Psoas muscle (tissue), 8 donors: ENCODE results near the gene COL25A1. TPM values are rescaled to one million over a fixed set of nuclear protein-coding genes. Genes with fewer than 3 reads are reported as not detected.

ENCODE experiments used
- ATAC-seq, 4 donors: fragments of 200-7000 bp; cut with Tn5 transposase; one replicate each; pipeline ENCODE4 v1.9.1; 2020; ENCODE audit warnings: moderate library complexity in 3 of 4, mild to moderate bottlenecking in 2 of 4
- DNase-seq, 2 donors: peaks; one replicate each; pipeline ENCODE4 v3.0.0-alpha.2; 2020
- H3K27ac ChIP-seq: fragments of 200-600 bp; one replicate; pipeline ENCODE4 v1.8.0; 2022
- H3K27me3 ChIP-seq, 3 donors: fragments of 200-600 bp in 1 of 3; one replicate each; pipeline versions ENCODE4 v1.6.1 to v1.8.0; 2013 to 2022; ENCODE audit warnings: low read length in 2 of 3, mild to moderate bottlenecking in 2 of 3, moderate library complexity in 1 of 3; ENCODE audit not compliant: insufficient read depth in 3 of 3
- H3K36me3 ChIP-seq, 2 donors: fragments of 200-600 bp in 1 of 2; one replicate each; pipeline versions ENCODE4 v1.6.1 to v1.8.0; 2013 to 2022; ENCODE audit warnings: low read depth in 1 of 2, mild to moderate bottlenecking in 1 of 2, moderate library complexity in 1 of 2; ENCODE audit not compliant: insufficient read depth in 1 of 2
- H3K4me1 ChIP-seq: fragments of 200-600 bp; one replicate; pipeline ENCODE4 v1.8.0; 2022
- H3K4me3 ChIP-seq: fragments of 200-600 bp; one replicate; pipeline ENCODE4 v1.8.0; 2022; ENCODE audit warnings: mild to moderate bottlenecking
- H3K9me3 ChIP-seq: fragments of 200-600 bp; one replicate; pipeline ENCODE4 v1.8.0; 2022
- CTCF ChIP-seq: fragments of 200-600 bp; IDR thresholded peaks from one replicate; pipeline ENCODE4 v1.8.0; 2022; ENCODE audit warnings: antibody characterized with exemption
- WGBS, 3 donors: extraction: QIAGEN DNeasy Blood & Tissue Kit; methylation state at CpG; one replicate each; pipeline versions ENCODE4 v1.1.6 to v1.1.7; 2013; 5-methylcytosine and 5-hydroxymethylcytosine counted together
- intact Hi-C, 2 donors: fragments of 100-400 bp; cut with DNase I; formaldehyde crosslinking; loops; one replicate each; pipeline versions ENCODE4 v1.11.0 to v1.14.2; 2022
- polyA plus RNA-seq, 3 donors: library from polyadenylated mRNA; stranded (reverse); fragments of 200-250 nt; gene quantifications; one replicate each; pipeline ENCODE4 v1.2.3, GENCODE V29; 2013
- total RNA-seq, 4 donors: library from RNA; stranded (reverse); fragmentation: NEBNext Ultra II Directional in 2 of 4; extraction: Animal tissue kit (Norgen Biotek cat#: 25700) in 2 of 4; gene quantifications; one replicate each; pipeline versions ENCODE4 v1.2.1 to v1.2.4, GENCODE V29; 2021 to 2023
- donor health status: healthy with polysubstance abuse.
- donor health status: DM: no; HTN: no; CAD: no; lungs with moderate emphysema.
- donor health status: Bipolar disorder and iron deficiency.
- donor health status: healthy.
- donor health status: DM: yes; HTN: yes; CAD: no.
- donor health status: DM: no; HTN: no; CAD: no.
- donor health status: DM: no; HTN: no; CAD: no.
- donor health status: DM: yes; HTN: yes; CAD: no.

The COL25A1 gene
- total and polyA plus RNA-seq, 7 donors, result 0.14 to 1.5 (median 0.36) TPM

DNA sequence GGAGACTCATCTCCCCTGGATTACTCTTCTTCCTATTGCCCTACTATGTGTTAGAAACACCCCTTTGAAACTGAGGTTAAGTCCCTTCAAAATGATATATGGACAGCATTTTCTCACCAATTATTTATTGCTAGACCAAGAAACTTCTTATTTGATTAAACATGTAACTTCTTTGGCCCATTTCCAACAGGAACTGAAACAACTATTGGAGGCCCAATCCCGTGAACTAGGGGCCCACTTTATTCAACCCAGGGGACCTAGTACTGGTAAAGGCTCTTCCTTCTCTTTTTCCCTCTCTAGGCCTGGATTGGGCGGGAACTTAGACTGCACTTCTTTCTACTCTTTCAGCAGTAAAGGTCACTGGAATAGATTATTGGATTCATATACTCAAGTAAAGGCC, 16.7 kb upstream of the COL25A1 start:
- intact Hi-C loops, result no loop called here
- peaks cover 0 to 2% (median 0%) of the 10 kb centered on the region in 3 donors for H3K27me3 ChIP-seq
- 64 to 72% (median 71%) methylated on average over 2 of the region's 2 CpGs for WGBS, 3 donors
- TF ChIP-seq CTCF, result no peak
- H3K4me1 ChIP-seq, result peaks cover 5% of the 10 kb centered on the region
- no peak for DNase-seq
- H3K9me3 ChIP-seq, result no peaks in the 10 kb centered on the region
- ATAC-seq, result no peak
- no peak overlapping the region for H3K27ac ChIP-seq
- H3K36me3 ChIP-seq, result no peaks in the 10 kb centered on the region
- no peak overlapping the region for H3K4me3 ChIP-seq

- TF ChIP-seq CTCF, result no peak
- no peak overlapping the region for H3K27ac ChIP-seq
- ATAC-seq (no peak), DNase-seq (no peak)
- 86 to 95% (median 89%) methylated on average over 2 of the region's 2 CpGs for WGBS, 3 donors
- H3K9me3 ChIP-seq, result peaks cover 5% of the 10 kb centered on the region
- no peaks in the 10 kb centered on the region for H3K36me3 ChIP-seq
- no peak overlapping the region for H3K4me3 ChIP-seq
- H3K27me3 ChIP-seq, result no peaks in the 10 kb centered on the region
- intact Hi-C loops, result no loop called here
- peaks cover 8% of the 10 kb centered on the region for H3K4me1 ChIP-seq
These were observed 13.4 kb upstream of the COL25A1 start for GRCh38 chr4:109315818-109316217.

- DNase-seq, result no peak
- no peaks in the 10 kb centered on the region for H3K27me3 ChIP-seq
- H3K4me3 ChIP-seq, result no peak overlapping the region
- ATAC-seq, result no peak
- TF ChIP-seq CTCF, result no peak
- intact Hi-C loops, result no loop called here
- peaks cover 8% of the 10 kb centered on the region for H3K4me1 ChIP-seq
- H3K9me3 ChIP-seq, result peaks cover 5% of the 10 kb centered on the region
- no peak overlapping the region for H3K27ac ChIP-seq
- 37 to 60% (median 42%) methylated on average over 3 of the region's 3 CpGs for WGBS, 3 donors
- no peaks in the 10 kb centered on the region for H3K36me3 ChIP-seq
These were observed 12.9 kb upstream of the COL25A1 start for GRCh38 chr4:109315341-109315740.

- intact Hi-C loops, result no loop called here
- no peak for TF ChIP-seq CTCF
- Histone ChIP-seq H3K4me3 (no peak overlapping the region), H3K4me1 (peaks cover 8% of the 10 kb centered on the region), H3K9me3 (peaks cover 5% of the 10 kb centered on the region), H3K27me3 (no peaks in the 10 kb centered on the region), H3K36me3 (no peaks in the 10 kb centered on the region), H3K27ac (peak overlapping the region; percentile 47)
- DNase-seq, result no peak
- WGBS, 3 donors, result 62 to 73% (median 65%) methylated on average over 11 of the region's 11 CpGs
- ATAC-seq, result peak; percentile 91 to 99 (median 95)
These were observed 11.0 kb upstream of the COL25A1 start for GRCh38 chr4:109313168-109314133.
